HUDEP-2 (cell line): ENCODE data around the gene ANKFY1.
A peak's percentile ranks its signal among the peaks of the same experiment; 100 is the strongest.

ENCODE experiments used
- DNase-seq, 76 experiments: peaks; one replicate each; lab custom pipeline; 2025; ENCODE audit not compliant: unreplicated experiment in 76 of 76; lab: John Stamatoyannopoulos, UW

Gene ANKFY1

GRCh38 chr17:4263282-4264215 is at the start of gene ANKFY1:
Gene ANKFY1, minus strand, starts transcription at chr17:4263979. Its CDS starts 38 bp downstream, at chr17:4263941.
- DNase-seq = peak in 74 of 76 experiments; percentile 23 to 97 (median 90)

GRCh38 chr17:4310354-4311060 is 46.7 kb upstream of the ANKFY1 start:
- no peak for DNase-seq

- DNase-seq = no peak
Measured at GRCh38 chr17:4309897-4310296, 46.1 kb upstream of the ANKFY1 start.

GRCh38 chr17:4307179-4307930 is 43.6 kb upstream of the ANKFY1 start:
- no peak for DNase-seq

GRCh38 chr17:4305224-4305623 is 41.4 kb upstream of the ANKFY1 start:
- no peak for DNase-seq

- DNase-seq = peak in 47 of 76 experiments; percentile 1 to 66 (median 26)
Measured at GRCh38 chr17:4304417-4305027, 40.7 kb upstream of the ANKFY1 start.

GRCh38 chr17:4301066-4301465 is 37.3 kb upstream of the ANKFY1 start:
- DNase-seq = no peak

- no peak for DNase-seq
Measured at GRCh38 chr17:4297351-4297750, 33.6 kb upstream of the ANKFY1 start.

GRCh38 chr17:4295686-4296085 is 31.9 kb upstream of the ANKFY1 start:
- DNase-seq = no peak

GRCh38 chr17:4293572-4293971 is 29.8 kb upstream of the ANKFY1 start:
- no peak for DNase-seq

- no peak for DNase-seq
Measured at GRCh38 chr17:4287710-4288109, 23.9 kb upstream of the ANKFY1 start.

- no peak for DNase-seq
Measured at GRCh38 chr17:4276514-4276913, 12.7 kb upstream of the ANKFY1 start.

- no peak for DNase-seq
Measured at GRCh38 chr17:4272972-4273368, 9.2 kb upstream of the ANKFY1 start.

- peak in 3 of 76 experiments; percentile 2 to 5 (median 4) for DNase-seq
Measured at GRCh38 chr17:4272213-4272971, 8.6 kb upstream of the ANKFY1 start.

- no peak for DNase-seq
Measured at GRCh38 chr17:4270736-4271135, 7.0 kb upstream of the ANKFY1 start.

- DNase-seq = no peak
Measured at GRCh38 chr17:4269915-4270314, 6.1 kb upstream of the ANKFY1 start.

- no peak for DNase-seq
Measured at GRCh38 chr17:4267402-4267801, 3.6 kb upstream of the ANKFY1 start.

- no peak for DNase-seq
Measured at GRCh38 chr17:4266550-4266949, 2.8 kb upstream of the ANKFY1 start.

- peak in 4 of 76 experiments; percentile 6 to 25 (median 10) for DNase-seq
Measured at GRCh38 chr17:4262703-4263102, 1.1 kb downstream of the ANKFY1 start.

GRCh38 chr17:4261452-4261851 is 2.3 kb downstream of the ANKFY1 start:
- DNase-seq = no peak
